NB4 (cell line): Measurements from ENCODE around the gene INO80.

Experiments used
- CTCF ChIP-seq: IDR thresholded peaks from one replicate; pipeline ENCODE4 v1.5.1; 2012; ENCODE audit warnings: low read depth, low read length
- POLR2A ChIP-seq: IDR thresholded peaks from 2 replicates; pipeline ENCODE4 v1.6.1; 2011; ENCODE audit warnings: mild to moderate bottlenecking; ENCODE audit not compliant: insufficient read length; ENCODE audit errors: extremely low read depth

- no peak for TF ChIP-seq CTCF
- TF ChIP-seq POLR2A: no peak
Measured at GRCh38 chr15:40982855-40983254, 133.2 kb downstream of the INO80 start.
